Neural progenitor cell (in vitro differentiated cells): Measurements from ENCODE around the gene CSTA. TPM values are rescaled to one million over a fixed set of nuclear protein-coding genes. Genes with fewer than 3 reads are reported as not detected.

Source experiments
- DNase-seq: peaks from one replicate; pipeline ENCODE4 v3.0.0-alpha.2; 2016; ENCODE audit warnings: low spot score
- H2AFZ ChIP-seq: fragments of 200-600 bp; sonication (generic); replicated peaks from 2 replicates; pipeline ENCODE4 v1.6.1; 2016; ENCODE audit warnings: antibody characterized with exemption
- H3F3A ChIP-seq: fragments of 200-600 bp; sonication (generic); 2 replicates; pipeline ENCODE4 v1.6.1; 2016; ENCODE audit warnings: antibody characterized with exemption, low read depth
- H3K27ac ChIP-seq: fragments of 200-600 bp; sonication (generic); 2 replicates; pipeline ENCODE4 v1.5.1; 2016; ENCODE audit warnings: mild to moderate bottlenecking
- H3K27me3 ChIP-seq: fragments of 200-600 bp; sonication (generic); 2 replicates; pipeline ENCODE4 v1.6.1; 2016; ENCODE audit warnings: mild to moderate bottlenecking, moderate library complexity
- H3K36me3 ChIP-seq: fragments of 200-600 bp; sonication (generic); 2 replicates; pipeline ENCODE4 v1.5.1; 2016
- H3K4me1 ChIP-seq: fragments of 200-600 bp; sonication (generic); 2 replicates; pipeline ENCODE4 v1.6.1; 2016; ENCODE audit warnings: mixed run types
- H3K4me2 ChIP-seq: fragments of 200-600 bp; sonication (generic); 2 replicates; pipeline ENCODE4 v1.6.1; 2016
- H3K4me3 ChIP-seq: fragments of 200-600 bp; sonication (generic); 2 replicates; pipeline ENCODE4 v1.5.1; 2016
- H3K79me2 ChIP-seq: fragments of 200-600 bp; sonication (generic); 2 replicates; pipeline ENCODE4 v1.6.1; 2016; ENCODE audit warnings: low read depth
- H3K9ac ChIP-seq: fragments of 200-600 bp; sonication (generic); 2 replicates; pipeline ENCODE4 v1.6.1; 2016
- H3K9me3 ChIP-seq: fragments of 200-600 bp; sonication (generic); 2 replicates; pipeline ENCODE4 v1.5.1; 2016; ENCODE audit warnings: low read depth
- H4K20me1 ChIP-seq: fragments of 200-600 bp; sonication (generic); 2 replicates; pipeline ENCODE4 v1.6.1; 2016; ENCODE audit warnings: low read depth
- H3K27ac Mint-ChIP-seq: 3 replicates; pipeline ENCODE4 v1.8.0; 2021; ENCODE audit warnings: mixed read lengths
- H3K27me3 Mint-ChIP-seq: 2 replicates; pipeline ENCODE4 v1.8.0; 2022; ENCODE audit warnings: low read depth, mild to moderate bottlenecking, inconsistent platforms, moderate library complexity, mixed read lengths; ENCODE audit not compliant: insufficient read depth
- H3K36me3 Mint-ChIP-seq: 3 replicates; pipeline ENCODE4 v1.8.0; 2021; ENCODE audit warnings: mixed read lengths
- H3K4me1 Mint-ChIP-seq: 3 replicates; pipeline ENCODE4 v1.8.0; 2021; ENCODE audit warnings: mixed read lengths
- H3K4me3 Mint-ChIP-seq: 3 replicates; pipeline ENCODE4 v1.8.0; 2021; ENCODE audit warnings: mild to moderate bottlenecking, moderate library complexity, mixed read lengths
- H3K9me3 Mint-ChIP-seq: 3 replicates; pipeline ENCODE4 v1.8.0; 2020; ENCODE audit warnings: mixed read lengths
- CTCF ChIP-seq: fragments of 200-600 bp; sonication (generic); IDR thresholded peaks from 2 replicates; pipeline ENCODE4 v1.5.1; 2017; ENCODE audit warnings: antibody characterized with exemption, mild to moderate bottlenecking
- EZH2 ChIP-seq: fragments of 200-600 bp; sonication (generic); IDR thresholded peaks from 2 replicates; pipeline ENCODE4 v1.6.1; 2017; ENCODE audit warnings: antibody characterized with exemption, mild to moderate bottlenecking, moderate library complexity
- EZH2phosphoT487 ChIP-seq: fragments of 200-600 bp; sonication (generic); IDR thresholded peaks from 2 replicates; pipeline ENCODE4 v1.6.1; 2017; ENCODE audit warnings: antibody characterized with exemption
- total RNA-seq: library from RNA; depleted of rRNA; stranded (reverse); fragments of >200 nt; gene quantifications from 2 replicates; pipeline ENCODE4 v1.2.3, GENCODE V29; 2015; ENCODE audit warnings: low replicate concordance

Gene CSTA
- total RNA-seq, 1 donor from 2014 or later = not detected

GRCh38 chr3:122389892-122390291 lies 64.8 kb downstream of the CSTA start:
- peaks cover 2% of the 10 kb centered on the region for H3K36me3 Mint-ChIP-seq
- no peaks in the 10 kb centered on the region for H3F3A ChIP-seq
- no peaks in the 10 kb centered on the region for H3K27me3 ChIP-seq
- no peaks in the 10 kb centered on the region for H3K9me3 Mint-ChIP-seq
- H4K20me1 ChIP-seq = peaks cover 17% of the 10 kb centered on the region
- no peak for DNase-seq
- no peaks in the 10 kb centered on the region for H3K27me3 Mint-ChIP-seq
- H3K9me3 ChIP-seq = no peaks in the 10 kb centered on the region
- H3K4me3 ChIP-seq = no peak overlapping the region
- no peak overlapping the region for H3K9ac ChIP-seq
- no peak overlapping the region for H3K27ac Mint-ChIP-seq
- H3K27ac ChIP-seq = no peak overlapping the region
- H3K36me3 ChIP-seq = no peaks in the 10 kb centered on the region
- TF ChIP-seq EZH2phosphoT487 = no peak
- no peak for TF ChIP-seq CTCF
- TF ChIP-seq EZH2 = no peak
- peaks cover 10% of the 10 kb centered on the region for H3K4me1 Mint-ChIP-seq
- peaks cover 7% of the 10 kb centered on the region for H3K4me1 ChIP-seq
- peaks cover 9% of the 10 kb centered on the region for H3K79me2 ChIP-seq
- H3K4me2 ChIP-seq = no peak overlapping the region
- no peak overlapping the region for H3K4me3 Mint-ChIP-seq
- H2AFZ ChIP-seq = no peak overlapping the region

- no peak overlapping the region for H3K27ac Mint-ChIP-seq
These were observed 65.6 kb downstream of the CSTA start for GRCh38 chr3:122390665-122391064.

More at GRCh38 chr3:122390665-122391064, 65.6 kb downstream of the CSTA start:
- no peak overlapping the region for H3K4me2 ChIP-seq
- H3K36me3 ChIP-seq = no peaks in the 10 kb centered on the region
- Mint-ChIP-seq H3K27me3 (no peaks in the 10 kb centered on the region), H3K4me1 (peaks cover 7% of the 10 kb centered on the region), H3K9me3 (no peaks in the 10 kb centered on the region), H3K4me3 (no peak overlapping the region), H3K36me3 (peaks cover 2% of the 10 kb centered on the region)
- no peak overlapping the region for H3K27ac ChIP-seq
- H3F3A ChIP-seq = no peaks in the 10 kb centered on the region
- H4K20me1 ChIP-seq = peaks cover 17% of the 10 kb centered on the region
- H3K4me1 ChIP-seq = peaks cover 3% of the 10 kb centered on the region
- DNase-seq = no peak
- peaks cover 2% of the 10 kb centered on the region for H3K79me2 ChIP-seq
- H3K4me3 ChIP-seq = no peak overlapping the region
- TF ChIP-seq EZH2phosphoT487 (no peak), CTCF (no peak)
- no peaks in the 10 kb centered on the region for H3K9me3 ChIP-seq
- no peak overlapping the region for H3K9ac ChIP-seq
- H3K27me3 ChIP-seq = no peaks in the 10 kb centered on the region
- H2AFZ ChIP-seq = no peak overlapping the region

Other genes starting within 250 kb of the CSTA start
- gene CASR, start 141.6 kb upstream of the CSTA start, total RNA-seq = not detected in 2 replicates
- gene MIX23, start 58.0 kb downstream of the CSTA start, total RNA-seq = 52.9 and 104 TPM in 2 replicates
- gene FAM162A, start 58.9 kb downstream of the CSTA start, total RNA-seq = 29.3 and 66.1 TPM in 2 replicates
- 7.8 and 11.8 TPM in 2 replicates for gene WDR5B, start 90.8 kb downstream of the CSTA start, total RNA-seq
- 36.9 and 37.1 TPM in 2 replicates for gene KPNA1, start 189.7 kb downstream of the CSTA start, total RNA-seq
- 1.0 and 1.2 TPM in 2 replicates for gene PARP9, start 239.1 kb downstream of the CSTA start, total RNA-seq
- 2.2 and 3.2 TPM in 2 replicates for gene DTX3L, start 239.1 kb downstream of the CSTA start, total RNA-seq